OCI-LY3 (cell line): ENCODE measurements around the gene AGER.

Source experiments
- H2AFZ ChIP-seq: fragments of 200-600, 300-600 bp; shearing (Covaris generic); 2 replicates; pipeline ENCODE4 v1.6.0; 2014; ENCODE audit warnings: antibody characterized with exemption, low read depth, low read length
- H3K27ac ChIP-seq: fragments of 200-600, 300-600 bp; sonication (generic); 2 replicates; pipeline ENCODE4 v1.5.1; 2014; ENCODE audit warnings: mild to moderate bottlenecking, low read length, moderate library complexity, mixed read lengths
- H3K27me3 ChIP-seq: fragments of 200-600, 300-600 bp; sonication (generic); 2 replicates; pipeline ENCODE4 v1.6.1; 2014; ENCODE audit warnings: low read depth, low read length, mixed read lengths
- H3K36me3 ChIP-seq: fragments of 200-600, 300-600 bp; sonication (generic); replicated peaks from 2 replicates; pipeline ENCODE3; 2014; ENCODE audit warnings: low read depth, low read length, mixed read lengths
- H3K4me1 ChIP-seq: fragments of 300-600, 200-600 bp; sonication (generic); 2 replicates; pipeline ENCODE4 v1.6.1; 2014; ENCODE audit warnings: low read length, mixed read lengths
- H3K4me2 ChIP-seq: fragments of 200-600, 300-600 bp; sonication (generic); 2 replicates; pipeline ENCODE4 v1.6.1; 2014; ENCODE audit warnings: low read length, mixed read lengths
- H3K4me3 ChIP-seq: fragments of 300-600, 200-600 bp; sonication (generic); 2 replicates; pipeline ENCODE4 v1.5.1; 2014; ENCODE audit warnings: antibody characterized with exemption, mild to moderate bottlenecking, low read length, moderate library complexity
- H3K79me2 ChIP-seq: fragments of 300-600, 200-600 bp; shearing (Covaris generic); 2 replicates; pipeline ENCODE4 v1.6.1; 2014; ENCODE audit warnings: mild to moderate bottlenecking, low read length, mixed read lengths
- H3K9ac ChIP-seq: fragments of 300-600, 200-600 bp; shearing (Covaris generic); 2 replicates; pipeline ENCODE4 v1.6.0; 2014; ENCODE audit warnings: mild to moderate bottlenecking, low read length, moderate library complexity
- H3K9me3 ChIP-seq: fragments of 200-600, 300-600 bp; shearing (Covaris generic); 2 replicates; pipeline ENCODE4 v1.6.1; 2014; ENCODE audit warnings: low read length, mixed read lengths; ENCODE audit not compliant: insufficient read depth
- H4K20me1 ChIP-seq: fragments of 200-600, 300-600 bp; sonication (generic); 2 replicates; pipeline ENCODE4 v1.6.1; 2016; ENCODE audit warnings: low read length, mixed read lengths; ENCODE audit not compliant: insufficient read depth
- EZH2phosphoT487 ChIP-seq: fragments of 200-600 bp; shearing (Covaris generic); IDR thresholded peaks from 2 replicates; pipeline ENCODE4 v1.6.1; 2018; ENCODE audit warnings: antibody characterized with exemption, mixed run types, low read depth
- TF ChIP-seq, protein P1 (sequence below): fragments of 200-600, 300-600 bp; sonication (generic); IDR thresholded peaks from 2 replicates; pipeline ENCODE4 v1.5.1; 2014; ENCODE audit warnings: antibody characterized with exemption, low read length, low read depth

Gene AGER

DNA sequence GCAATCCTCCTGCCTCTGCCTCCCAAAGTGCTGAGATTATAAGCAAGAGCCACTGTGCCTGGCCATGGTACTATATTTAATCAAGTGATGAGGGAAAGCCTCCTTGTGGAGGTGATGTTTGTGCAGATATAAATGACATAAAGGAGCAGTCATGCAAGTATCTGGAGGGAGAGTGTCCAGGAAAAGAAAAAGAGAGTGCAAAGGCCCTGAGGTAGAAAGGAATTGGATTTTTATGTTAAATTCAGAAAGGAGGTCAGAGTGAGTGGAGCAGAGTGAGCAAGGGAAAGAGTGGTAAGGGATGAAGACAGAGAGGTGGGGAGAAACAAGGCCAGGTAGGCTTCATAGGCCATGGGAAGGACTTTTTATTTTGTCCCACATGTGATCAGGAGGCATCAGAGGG is 46.6 kb downstream of the AGER start:
- Histone ChIP-seq H4K20me1 (no peaks in the 10 kb centered on the region), H3K27ac (no peak overlapping the region), H2AFZ (no peak overlapping the region), H3K9me3 (no peaks in the 10 kb centered on the region), H3K4me1 (no peaks in the 10 kb centered on the region; the same call in 1 of the 2 replicates), H3K4me2 (no peak overlapping the region), H3K36me3 (no peaks in the 10 kb centered on the region), H3K27me3 (no peaks in the 10 kb centered on the region), H3K79me2 (no peaks in the 10 kb centered on the region), H3K4me3 (no peak overlapping the region), H3K9ac (no peak overlapping the region)
- TF ChIP-seq, protein P1, sequence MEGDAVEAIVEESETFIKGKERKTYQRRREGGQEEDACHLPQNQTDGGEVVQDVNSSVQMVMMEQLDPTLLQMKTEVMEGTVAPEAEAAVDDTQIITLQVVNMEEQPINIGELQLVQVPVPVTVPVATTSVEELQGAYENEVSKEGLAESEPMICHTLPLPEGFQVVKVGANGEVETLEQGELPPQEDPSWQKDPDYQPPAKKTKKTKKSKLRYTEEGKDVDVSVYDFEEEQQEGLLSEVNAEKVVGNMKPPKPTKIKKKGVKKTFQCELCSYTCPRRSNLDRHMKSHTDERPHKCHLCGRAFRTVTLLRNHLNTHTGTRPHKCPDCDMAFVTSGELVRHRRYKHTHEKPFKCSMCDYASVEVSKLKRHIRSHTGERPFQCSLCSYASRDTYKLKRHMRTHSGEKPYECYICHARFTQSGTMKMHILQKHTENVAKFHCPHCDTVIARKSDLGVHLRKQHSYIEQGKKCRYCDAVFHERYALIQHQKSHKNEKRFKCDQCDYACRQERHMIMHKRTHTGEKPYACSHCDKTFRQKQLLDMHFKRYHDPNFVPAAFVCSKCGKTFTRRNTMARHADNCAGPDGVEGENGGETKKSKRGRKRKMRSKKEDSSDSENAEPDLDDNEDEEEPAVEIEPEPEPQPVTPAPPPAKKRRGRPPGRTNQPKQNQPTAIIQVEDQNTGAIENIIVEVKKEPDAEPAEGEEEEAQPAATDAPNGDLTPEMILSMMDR = no peak
- TF ChIP-seq EZH2phosphoT487 = no peak

DNA sequence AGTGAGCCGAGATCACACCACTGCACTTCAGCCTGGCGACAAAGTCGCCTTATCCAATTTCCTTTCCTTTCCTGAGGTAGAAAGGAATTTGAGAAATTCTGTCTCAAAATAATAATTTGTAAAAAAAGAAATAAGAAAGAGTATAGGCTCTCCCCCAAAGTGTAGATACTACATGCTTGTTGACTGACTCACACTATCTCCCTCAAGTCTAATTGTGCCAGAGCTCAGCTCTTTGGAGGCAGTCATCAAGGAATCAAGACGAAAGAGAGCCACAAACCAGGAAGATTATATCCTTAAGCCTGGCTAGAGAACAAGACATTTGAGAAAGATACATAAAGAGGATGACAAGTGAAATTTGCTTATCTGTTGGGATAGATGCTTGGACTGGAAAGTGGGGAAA is 50.3 kb downstream of the AGER start:
- H3K27me3 ChIP-seq = no peaks in the 10 kb centered on the region
- peaks cover 7% of the 10 kb centered on the region; the same call in 1 of the 2 replicates for H3K79me2 ChIP-seq
- peaks cover 7% of the 10 kb centered on the region for H3K4me1 ChIP-seq
- H3K4me2 ChIP-seq = no peak overlapping the region
- no peaks in the 10 kb centered on the region for H4K20me1 ChIP-seq
- H3K9me3 ChIP-seq = no peaks in the 10 kb centered on the region
- no peaks in the 10 kb centered on the region for H3K36me3 ChIP-seq
- no peak overlapping the region for H2AFZ ChIP-seq
- H3K4me3 ChIP-seq = no peak overlapping the region
- no peak overlapping the region for H3K27ac ChIP-seq
- H3K9ac ChIP-seq = no peak overlapping the region
- no peak for TF ChIP-seq EZH2phosphoT487
- TF ChIP-seq, protein P1 = no peak

DNA sequence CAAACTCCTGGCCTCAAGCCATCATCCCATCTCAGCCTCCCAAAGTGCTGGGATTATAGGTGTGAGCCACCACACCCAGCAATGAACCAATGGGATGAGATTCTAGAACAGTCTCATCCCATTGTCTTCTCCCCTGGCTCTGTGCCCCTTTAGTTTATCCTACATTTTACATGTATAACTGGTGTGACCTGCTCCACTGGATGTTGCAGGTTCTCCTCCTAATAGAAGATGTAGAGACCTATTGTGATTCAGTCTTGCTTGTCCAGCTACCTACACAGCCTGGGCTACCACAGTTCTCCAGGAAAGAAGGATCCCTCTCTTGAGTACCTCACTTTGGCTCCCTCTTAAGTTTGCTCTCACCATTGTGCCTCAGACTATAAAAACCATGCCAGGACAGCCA is 51.9 kb downstream of the AGER start:
- Histone ChIP-seq H3K27me3 (no peaks in the 10 kb centered on the region), H3K4me3 (no peak overlapping the region), H3K36me3 (no peaks in the 10 kb centered on the region), H3K79me2 (peaks cover 16% of the 10 kb centered on the region), H3K4me1 (peaks cover 14% of the 10 kb centered on the region), H3K4me2 (no peak overlapping the region), H3K9me3 (no peaks in the 10 kb centered on the region), H3K9ac (no peak overlapping the region), H2AFZ (no peak overlapping the region), H3K27ac (no peak overlapping the region), H4K20me1 (no peaks in the 10 kb centered on the region)
- TF ChIP-seq EZH2phosphoT487 = no peak
- TF ChIP-seq, protein P1 = no peak

DNA sequence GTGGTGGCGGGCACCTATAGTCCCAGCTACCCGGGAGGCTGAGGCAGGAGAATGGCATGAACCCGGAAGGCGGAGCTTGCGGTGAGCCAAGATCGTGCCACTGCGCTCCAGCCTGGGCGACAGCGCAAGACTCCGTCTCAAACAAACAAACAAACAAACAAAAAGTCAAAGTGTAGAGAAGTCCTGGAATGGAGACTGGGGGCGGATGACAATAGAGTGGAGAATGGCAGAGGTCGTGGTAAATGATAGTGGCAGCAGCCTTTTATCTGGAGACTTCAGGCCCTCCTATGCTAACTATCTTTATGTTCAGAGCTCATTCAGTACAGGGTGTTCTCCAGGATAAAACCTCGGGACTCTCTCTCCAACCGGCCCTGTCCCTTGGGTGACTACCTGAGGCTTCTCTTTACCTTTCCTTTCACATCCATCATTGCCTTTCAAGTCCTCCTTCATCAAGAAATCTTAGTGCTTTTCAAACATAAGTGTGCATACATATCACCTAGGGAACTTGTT is 52.6 kb downstream of the AGER start:
- Histone ChIP-seq H2AFZ (no peak overlapping the region), H3K36me3 (no peaks in the 10 kb centered on the region), H3K27me3 (no peaks in the 10 kb centered on the region), H3K9ac (no peak overlapping the region), H3K79me2 (peaks cover 20% of the 10 kb centered on the region), H3K4me1 (peaks cover 18% of the 10 kb centered on the region), H3K4me3 (no peak overlapping the region), H3K9me3 (no peaks in the 10 kb centered on the region), H4K20me1 (no peaks in the 10 kb centered on the region), H3K4me2 (no peak overlapping the region), H3K27ac (no peak overlapping the region)
- no peak for TF ChIP-seq EZH2phosphoT487
- TF ChIP-seq, protein P1 = no peak
